Measurements from ENCODE around the gene CYP4V2.
"Not testable (repeated sequence)": the region's sequence is repeated elsewhere in the genome, so short reads cannot be mapped to it uniquely, and the experiment has no call there.

Gene CYP4V2

GRCh38 chr4:186236126-186236525, 44.8 kb downstream of the CYP4V2 start:
- H3K4me1 ChIP-seq (ENCODE audit: control insufficient read depth, insufficient read depth, low read length) = peaks cover 8% of the 10 kb centered on the region
- peaks cover 7% of the 10 kb centered on the region; the same call in 1 of the 2 replicates for H3K9me3 ChIP-seq (ENCODE audit: control insufficient read depth, insufficient read depth, low read depth, low read length)
- H3K27me3 ChIP-seq (ENCODE audit: control insufficient read depth, insufficient read depth, low read length) = no peaks in the 10 kb centered on the region
- H3K4me3 ChIP-seq (ENCODE audit: low read depth, low read length) = no peak overlapping the region
- H3K27ac ChIP-seq (ENCODE audit: low read depth, low read length) = no peak overlapping the region
- no peak overlapping the region for H3K9ac ChIP-seq (ENCODE audit: low read length)
- H3K36me3 ChIP-seq (ENCODE audit: control insufficient read depth, insufficient read depth, low read length) = no peaks in the 10 kb centered on the region

DNA sequence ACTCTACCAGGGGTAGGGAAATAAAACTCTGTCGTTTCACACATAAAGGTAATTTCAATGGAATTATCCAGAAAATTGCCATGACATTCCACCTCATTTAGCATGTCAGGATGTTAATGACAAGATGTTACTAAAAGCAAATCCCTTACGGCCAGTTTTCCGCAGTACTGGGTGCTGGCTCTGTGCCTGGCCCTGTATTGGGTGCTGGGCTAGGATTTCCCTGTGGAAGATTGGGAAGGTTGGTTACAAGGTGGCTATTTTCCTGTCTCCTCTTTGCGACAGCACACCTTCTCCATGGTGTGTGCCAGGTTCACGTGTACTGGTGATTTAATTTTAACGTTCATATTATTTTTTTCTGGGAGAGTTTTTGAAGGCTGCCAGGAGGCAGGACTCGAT, 49.1 kb downstream of the CYP4V2 start:
- peak overlapping the region; percentile 63 for H3K9ac ChIP-seq (ENCODE audit: low read length)
- peak overlapping the region; percentile 78; the same call in 1 of the 2 replicates for H3K27ac ChIP-seq (ENCODE audit: low read depth, low read length)
- no peak overlapping the region for H3K4me3 ChIP-seq (ENCODE audit: low read depth, low read length)
- H3K27me3 ChIP-seq (ENCODE audit: control insufficient read depth, insufficient read depth, low read length) = no peaks in the 10 kb centered on the region
- H3K36me3 ChIP-seq (ENCODE audit: control insufficient read depth, insufficient read depth, low read length) = peaks cover 24% of the 10 kb centered on the region; the same call in 1 of the 2 replicates
- peaks cover 10% of the 10 kb centered on the region; the same call in 1 of the 2 replicates for H3K9me3 ChIP-seq (ENCODE audit: control insufficient read depth, insufficient read depth, low read depth, low read length)
- peaks cover 19% of the 10 kb centered on the region for H3K4me1 ChIP-seq (ENCODE audit: control insufficient read depth, insufficient read depth, low read length)

DNA sequence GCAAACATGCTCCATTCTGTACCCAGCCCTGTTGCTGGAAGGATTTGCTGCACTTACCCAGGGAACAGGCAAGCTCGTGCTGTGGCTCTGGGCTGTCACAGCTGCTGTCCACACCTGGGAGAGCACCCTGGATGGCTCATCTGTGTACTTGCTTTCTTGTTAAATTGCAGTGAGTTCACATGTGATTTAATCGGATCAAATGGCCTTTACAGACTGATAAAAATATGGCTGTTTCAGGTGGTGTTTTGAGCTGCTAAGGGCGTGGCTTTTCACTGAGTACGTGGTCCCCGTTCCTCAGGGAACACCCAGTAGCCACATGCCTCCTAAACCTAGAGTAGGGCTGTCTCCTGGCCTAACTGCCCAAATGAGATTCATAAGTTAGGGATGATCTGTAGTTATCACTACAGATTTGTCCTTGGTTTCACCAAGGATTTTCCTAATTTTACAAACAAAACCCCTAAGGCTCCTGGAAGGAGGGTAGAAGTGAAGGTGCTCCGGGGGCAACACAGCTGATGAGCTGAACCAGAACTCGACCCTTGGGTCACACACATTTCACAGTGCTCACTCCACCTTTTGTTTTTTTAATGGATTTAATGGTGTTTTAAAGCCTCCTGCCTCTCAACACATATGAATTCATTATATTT, 49.6 kb downstream of the CYP4V2 start:
- Histone ChIP-seq H3K27me3 (ENCODE audit: control insufficient read depth, insufficient read depth, low read length) (no peaks in the 10 kb centered on the region), H3K4me1 (ENCODE audit: control insufficient read depth, insufficient read depth, low read length) (peaks cover 19% of the 10 kb centered on the region), H3K36me3 (ENCODE audit: control insufficient read depth, insufficient read depth, low read length) (peaks cover 24% of the 10 kb centered on the region; the same call in 1 of the 2 replicates), H3K9ac (ENCODE audit: low read length) (peak overlapping the region; percentile 63), H3K4me3 (ENCODE audit: low read depth, low read length) (peak overlapping the region; percentile 19; the same call in 1 of the 2 replicates), H3K9me3 (ENCODE audit: control insufficient read depth, insufficient read depth, low read depth, low read length) (peaks cover 12% of the 10 kb centered on the region), H3K27ac (ENCODE audit: low read depth, low read length) (peak overlapping the region; percentile 78; the same call in 1 of the 2 replicates)

DNA sequence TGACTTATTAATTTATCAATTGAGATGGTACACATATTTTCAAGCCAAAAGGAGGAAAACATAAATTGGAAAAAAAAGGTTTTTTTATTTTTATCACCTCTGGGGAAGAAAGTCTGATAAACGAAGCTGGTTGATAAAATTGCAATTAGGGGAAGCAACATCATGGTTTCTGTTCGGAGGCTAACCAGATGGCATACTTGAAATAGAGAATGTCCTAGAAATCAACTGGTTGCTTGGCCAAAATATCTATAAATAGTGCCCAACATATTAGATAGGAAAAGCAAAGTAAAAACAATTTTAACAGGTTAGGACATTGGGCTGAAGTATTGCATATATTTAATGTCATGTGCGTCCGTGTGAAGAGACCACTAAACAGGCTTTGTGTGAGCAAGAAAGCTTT, 50.2 kb downstream of the CYP4V2 start:
- H3K9me3 ChIP-seq (ENCODE audit: control insufficient read depth, insufficient read depth, low read depth, low read length) = peaks cover 13% of the 10 kb centered on the region
- H3K4me1 ChIP-seq (ENCODE audit: control insufficient read depth, insufficient read depth, low read length) = peaks cover 19% of the 10 kb centered on the region
- peak overlapping the region; percentile 78; the same call in 1 of the 2 replicates for H3K27ac ChIP-seq (ENCODE audit: low read depth, low read length)
- no peaks in the 10 kb centered on the region for H3K27me3 ChIP-seq (ENCODE audit: control insufficient read depth, insufficient read depth, low read length)
- H3K36me3 ChIP-seq (ENCODE audit: control insufficient read depth, insufficient read depth, low read length) = peaks cover 25% of the 10 kb centered on the region; the same call in 1 of the 2 replicates
- peak overlapping the region; percentile 19 for H3K4me3 ChIP-seq (ENCODE audit: low read depth, low read length)
- H3K9ac ChIP-seq (ENCODE audit: low read length) = peak overlapping the region; percentile 63

DNA sequence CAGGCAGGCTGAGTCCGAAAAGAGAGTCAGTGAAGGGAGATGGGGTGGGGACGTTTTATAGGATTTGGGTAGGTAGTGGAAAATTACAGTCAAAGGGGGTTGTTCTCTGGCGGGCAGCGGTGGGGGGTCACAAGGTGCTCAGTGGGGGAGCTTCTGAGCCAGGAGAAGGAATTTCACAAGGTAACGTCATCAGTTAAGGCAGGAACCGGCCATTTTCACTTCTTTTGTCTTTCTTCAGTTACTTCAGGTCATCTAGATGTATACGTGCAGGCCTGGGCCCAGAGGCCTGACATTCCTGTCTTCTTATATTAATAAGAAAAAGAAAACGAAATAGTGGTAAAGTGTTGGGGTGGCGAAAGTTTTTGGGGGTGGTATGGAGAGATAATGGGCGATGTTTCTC, 50.7 kb downstream of the CYP4V2 start:
- H3K27ac ChIP-seq (ENCODE audit: low read depth, low read length) = peak overlapping the region; percentile 78; the same call in 1 of the 2 replicates
- H3K27me3 ChIP-seq (ENCODE audit: control insufficient read depth, insufficient read depth, low read length) = not testable (repeated sequence)
- H3K4me1 ChIP-seq (ENCODE audit: control insufficient read depth, insufficient read depth, low read length) = peaks cover 19% of the 10 kb centered on the region
- H3K9ac ChIP-seq (ENCODE audit: low read length) = peak overlapping the region; percentile 96
- peaks cover 29% of the 10 kb centered on the region; the same call in 1 of the 2 replicates for H3K36me3 ChIP-seq (ENCODE audit: control insufficient read depth, insufficient read depth, low read length)
- peaks cover 13% of the 10 kb centered on the region for H3K9me3 ChIP-seq (ENCODE audit: control insufficient read depth, insufficient read depth, low read depth, low read length)
- peak overlapping the region; percentile 65 for H3K4me3 ChIP-seq (ENCODE audit: low read depth, low read length)

- H3K27me3 ChIP-seq (ENCODE audit: control insufficient read depth, insufficient read depth, low read length) = no peaks in the 10 kb centered on the region
- H3K9me3 ChIP-seq (ENCODE audit: control insufficient read depth, insufficient read depth, low read depth, low read length) = peaks cover 9% of the 10 kb centered on the region
- H3K36me3 ChIP-seq (ENCODE audit: control insufficient read depth, insufficient read depth, low read length) = peaks cover 29% of the 10 kb centered on the region; the same call in 1 of the 2 replicates
- H3K4me1 ChIP-seq (ENCODE audit: control insufficient read depth, insufficient read depth, low read length) = peaks cover 24% of the 10 kb centered on the region
- H3K4me3 ChIP-seq (ENCODE audit: low read depth, low read length) = peak overlapping the region; percentile 65
- no peak overlapping the region for H3K27ac ChIP-seq (ENCODE audit: low read depth, low read length)
- peak overlapping the region; percentile 96 for H3K9ac ChIP-seq (ENCODE audit: low read length)
Observed at GRCh38 chr4:186243331-186243730, 52.0 kb downstream of the CYP4V2 start.

DNA sequence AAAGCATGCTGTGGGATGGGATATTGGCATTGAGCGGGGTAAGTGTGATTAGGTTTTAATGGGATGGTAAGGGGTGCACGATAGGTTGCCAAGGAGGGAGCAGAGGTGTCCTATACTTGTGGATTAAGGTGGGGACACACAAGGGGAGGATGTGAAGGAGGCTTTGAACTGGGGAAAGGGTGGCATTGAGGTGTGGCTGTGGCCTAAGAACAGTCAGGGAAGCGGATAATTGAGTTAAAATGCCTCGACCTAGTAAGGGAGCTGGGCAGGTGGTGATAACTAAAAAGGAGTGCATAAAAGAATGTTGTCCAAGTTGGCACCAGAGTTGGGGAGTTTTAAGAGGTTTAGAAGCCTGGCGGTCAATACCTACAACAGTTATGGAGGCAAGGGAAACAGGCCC, 53.5 kb downstream of the CYP4V2 start:
- Histone ChIP-seq H3K9me3 (ENCODE audit: control insufficient read depth, insufficient read depth, low read depth, low read length) (peaks cover 6% of the 10 kb centered on the region; the same call in 1 of the 2 replicates), H3K27me3 (ENCODE audit: control insufficient read depth, insufficient read depth, low read length) (no peaks in the 10 kb centered on the region), H3K4me1 (ENCODE audit: control insufficient read depth, insufficient read depth, low read length) (peaks cover 39% of the 10 kb centered on the region), H3K9ac (ENCODE audit: low read length) (peak overlapping the region; percentile 96), H3K27ac (ENCODE audit: low read depth, low read length) (peak overlapping the region; percentile 58; the same call in 1 of the 2 replicates), H3K4me3 (ENCODE audit: low read depth, low read length) (peak overlapping the region; percentile 65), H3K36me3 (ENCODE audit: control insufficient read depth, insufficient read depth, low read length) (peaks cover 29% of the 10 kb centered on the region; the same call in 1 of the 2 replicates)

DNA sequence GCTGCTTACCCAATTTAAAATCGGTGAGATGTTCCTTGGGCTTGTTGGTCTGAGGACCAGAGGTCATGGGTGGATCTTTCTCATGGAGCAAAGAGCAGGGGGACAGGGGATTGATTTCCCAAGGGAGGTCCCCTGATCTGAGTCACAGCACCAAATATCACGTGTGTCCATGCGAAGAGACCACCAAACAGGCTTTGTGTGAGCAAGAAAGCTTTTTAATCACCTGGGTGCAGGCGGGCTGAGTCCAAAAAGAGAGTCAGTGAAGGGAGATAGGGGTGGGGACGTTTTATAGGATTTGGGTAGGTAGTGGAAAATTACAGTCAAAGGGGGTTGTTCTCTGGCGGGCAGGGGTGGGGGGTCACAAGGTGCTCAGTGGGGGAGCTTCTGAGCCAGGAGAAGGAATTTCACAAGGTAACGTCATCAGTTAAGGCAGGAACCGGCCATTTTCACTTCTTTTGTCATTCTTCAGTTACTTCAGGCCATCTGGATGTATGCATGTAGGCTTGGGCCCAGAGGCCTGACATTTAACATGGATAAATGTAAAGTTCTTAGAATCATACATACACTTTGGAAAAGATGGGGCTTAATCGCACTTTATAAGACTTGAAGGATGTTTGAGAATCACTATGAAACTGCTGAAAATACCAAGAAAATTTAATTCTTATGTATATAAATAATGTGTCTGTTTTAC, 55.8 kb downstream of the CYP4V2 start:
- Histone ChIP-seq H3K4me3 (ENCODE audit: low read depth, low read length) (peak overlapping the region; percentile 76), H3K27ac (ENCODE audit: low read depth, low read length) (peak overlapping the region; percentile 92), H3K4me1 (ENCODE audit: control insufficient read depth, insufficient read depth, low read length) (peaks cover 47% of the 10 kb centered on the region), H3K9ac (ENCODE audit: low read length) (peak overlapping the region; percentile 96), H3K36me3 (ENCODE audit: control insufficient read depth, insufficient read depth, low read length) (peaks cover 38% of the 10 kb centered on the region)
- not testable (repeated sequence) for H3K27me3 ChIP-seq (ENCODE audit: control insufficient read depth, insufficient read depth, low read length); H3K9me3 ChIP-seq (ENCODE audit: control insufficient read depth, insufficient read depth, low read depth, low read length)

GRCh38 chr4:186248643-186249042, 57.3 kb downstream of the CYP4V2 start:
- Histone ChIP-seq H3K4me1 (ENCODE audit: control insufficient read depth, insufficient read depth, low read length) (peaks cover 45% of the 10 kb centered on the region), H3K4me3 (ENCODE audit: low read depth, low read length) (peak overlapping the region; percentile 35; the same call in 1 of the 2 replicates), H3K9ac (ENCODE audit: low read length) (peak overlapping the region; percentile 75), H3K9me3 (ENCODE audit: control insufficient read depth, insufficient read depth, low read depth, low read length) (peaks cover 6% of the 10 kb centered on the region; the same call in 1 of the 2 replicates), H3K36me3 (ENCODE audit: control insufficient read depth, insufficient read depth, low read length) (peaks cover 35% of the 10 kb centered on the region), H3K27ac (ENCODE audit: low read depth, low read length) (peak overlapping the region; percentile 78), H3K27me3 (ENCODE audit: control insufficient read depth, insufficient read depth, low read length) (no peaks in the 10 kb centered on the region)

DNA sequence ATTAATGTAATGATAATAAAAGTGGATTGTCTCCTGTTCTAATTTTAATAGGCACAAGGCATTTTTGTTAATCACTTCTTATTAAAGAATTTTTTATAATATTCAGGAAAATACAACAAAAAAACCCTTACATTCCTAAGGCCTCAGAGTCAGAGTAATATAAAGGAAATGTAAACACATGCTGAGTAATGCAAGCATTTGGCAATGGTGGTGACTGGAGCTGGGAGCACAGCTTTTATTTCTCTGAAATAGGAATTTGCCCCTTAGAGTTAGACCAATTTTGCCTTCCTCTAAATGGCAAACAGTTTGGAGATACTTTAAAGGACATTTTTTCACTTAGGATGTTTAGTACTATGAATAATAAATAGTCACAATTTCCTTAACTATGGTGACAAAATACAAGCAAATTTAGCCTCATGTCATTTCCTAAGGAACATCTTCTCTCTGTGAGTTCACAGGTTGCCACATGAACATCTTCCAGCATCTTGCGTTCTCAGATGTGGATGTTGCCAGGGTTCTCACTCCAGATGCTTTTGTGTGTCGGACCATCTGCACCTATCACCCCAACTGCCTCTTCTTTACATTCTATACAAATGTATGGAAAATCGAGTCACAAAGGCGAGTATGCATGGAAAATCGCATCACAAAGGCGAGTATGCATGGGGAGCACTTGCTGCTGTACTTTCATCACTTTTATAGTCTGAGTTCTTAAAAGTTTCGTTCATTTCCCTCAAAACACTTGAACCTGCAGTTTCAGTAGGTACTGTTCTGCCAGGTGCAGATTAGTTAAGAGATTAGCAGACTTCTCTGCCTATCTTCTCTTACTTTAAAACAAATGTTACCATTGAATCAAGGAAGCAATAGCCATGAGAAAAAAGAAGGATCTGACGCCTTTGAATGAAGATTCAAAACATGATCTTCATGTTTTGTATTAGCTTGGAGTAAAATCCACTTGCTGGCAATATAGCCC, 58.7 kb downstream of the CYP4V2 start:
- H3K36me3 ChIP-seq (ENCODE audit: control insufficient read depth, insufficient read depth, low read length) = peaks cover 29% of the 10 kb centered on the region
- peak overlapping the region; percentile 1 for H3K4me3 ChIP-seq (ENCODE audit: low read depth, low read length)
- H3K9ac ChIP-seq (ENCODE audit: low read length) = peak overlapping the region; percentile 62
- peaks cover 45% of the 10 kb centered on the region for H3K4me1 ChIP-seq (ENCODE audit: control insufficient read depth, insufficient read depth, low read length)
- no peaks in the 10 kb centered on the region for H3K27me3 ChIP-seq (ENCODE audit: control insufficient read depth, insufficient read depth, low read length)
- H3K9me3 ChIP-seq (ENCODE audit: control insufficient read depth, insufficient read depth, low read depth, low read length) = peaks cover 3% of the 10 kb centered on the region; the same call in 1 of the 2 replicates
- H3K27ac ChIP-seq (ENCODE audit: low read depth, low read length) = peak overlapping the region; percentile 78
